HG02973 (cell line): Measurements from ENCODE around the gene KRT86.
"Not testable (repeated sequence)": the region's sequence is repeated elsewhere in the genome, so short reads cannot be mapped to it uniquely, and the experiment has no call there.

Experiments used
- ATAC-seq: cut with Tn5 transposase; IDR thresholded peaks from one replicate; pipeline ENCODE4 v1.9.1; 2021; ENCODE audit warnings: moderate library complexity; ENCODE audit not compliant: unreplicated experiment

The KRT86 gene

DNA sequence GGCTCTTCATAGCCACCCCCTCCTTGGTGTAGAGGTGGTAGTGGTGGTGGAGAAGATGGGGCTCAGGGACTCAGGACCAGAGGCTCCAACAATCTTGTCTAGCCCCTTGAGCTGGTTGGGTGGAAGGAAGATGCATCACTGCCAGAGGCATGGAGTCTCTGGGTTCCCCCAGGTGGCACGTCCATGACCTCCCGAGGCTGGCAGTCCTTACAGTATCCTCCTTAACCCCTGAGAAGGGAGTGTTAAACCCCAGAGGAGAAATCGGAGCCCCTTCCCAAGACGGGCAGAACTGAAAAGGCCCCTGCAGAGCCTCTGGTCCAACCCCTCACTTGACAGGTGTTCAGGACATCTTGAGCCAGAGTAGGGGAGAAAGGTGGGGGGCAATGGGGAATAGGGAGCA, 37.6 kb downstream of the KRT86 start:
- ATAC-seq: no peak

DNA sequence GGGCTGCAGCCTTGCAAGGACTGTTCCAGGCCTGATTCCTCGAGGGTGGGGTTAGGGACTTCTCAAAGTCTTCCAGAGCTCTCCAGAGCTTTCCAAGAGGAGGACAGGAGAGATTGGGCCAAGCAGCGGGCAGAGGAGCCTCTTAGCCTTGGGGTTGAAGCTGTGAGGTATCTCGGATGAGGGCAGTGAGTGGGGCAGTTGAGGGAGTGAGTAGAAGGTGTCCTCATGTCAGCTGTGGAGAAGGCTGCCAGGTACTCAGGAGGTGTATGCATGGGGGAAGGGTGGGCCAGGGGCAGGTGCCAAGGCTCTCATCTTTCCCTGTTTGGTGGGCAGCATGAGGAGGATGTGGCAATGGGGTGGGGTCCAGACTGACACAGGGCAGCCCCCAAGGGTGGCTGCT, 39.0 kb downstream of the KRT86 start:
- ATAC-seq: no peak

DNA sequence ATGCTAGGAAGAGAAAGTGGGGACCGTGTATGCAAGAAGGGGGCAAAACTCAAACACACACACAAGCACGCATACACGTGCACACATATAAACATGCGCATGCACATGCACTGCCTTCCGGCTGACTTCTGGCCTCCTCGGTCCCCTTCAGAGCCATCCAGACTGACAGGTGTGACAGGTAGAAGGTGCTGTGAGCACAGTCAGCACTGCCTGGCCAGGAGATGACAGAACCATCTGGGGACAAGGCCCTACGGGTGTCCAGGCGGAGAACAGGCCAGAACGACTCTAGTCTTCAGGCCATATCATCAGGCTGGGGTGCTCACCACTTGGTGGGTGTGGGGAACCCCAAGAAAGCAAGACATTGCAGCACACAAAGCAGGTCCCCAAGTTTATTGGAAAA, 39.5 kb downstream of the KRT86 start:
- no peak for ATAC-seq

DNA sequence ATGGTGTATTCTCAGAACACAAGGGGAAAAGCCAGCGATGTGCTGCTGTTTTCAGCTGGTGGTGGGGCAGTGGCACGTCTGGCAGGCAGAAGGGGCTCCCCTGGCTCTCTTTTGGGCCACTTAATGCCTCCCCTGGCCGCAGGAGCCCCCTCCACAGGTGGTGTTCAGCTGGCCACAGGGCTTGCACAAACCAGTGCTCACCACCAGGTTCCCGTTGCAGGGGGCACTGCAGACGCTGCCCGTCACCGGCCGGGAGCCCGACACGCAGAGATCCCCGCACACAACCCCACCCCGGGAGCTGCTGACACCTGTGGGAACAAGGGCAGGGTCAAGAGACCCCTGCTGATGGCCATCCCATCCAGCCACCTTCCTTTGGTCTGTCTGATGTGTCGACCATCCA, 40.1 kb downstream of the KRT86 start:
- no peak for ATAC-seq

DNA sequence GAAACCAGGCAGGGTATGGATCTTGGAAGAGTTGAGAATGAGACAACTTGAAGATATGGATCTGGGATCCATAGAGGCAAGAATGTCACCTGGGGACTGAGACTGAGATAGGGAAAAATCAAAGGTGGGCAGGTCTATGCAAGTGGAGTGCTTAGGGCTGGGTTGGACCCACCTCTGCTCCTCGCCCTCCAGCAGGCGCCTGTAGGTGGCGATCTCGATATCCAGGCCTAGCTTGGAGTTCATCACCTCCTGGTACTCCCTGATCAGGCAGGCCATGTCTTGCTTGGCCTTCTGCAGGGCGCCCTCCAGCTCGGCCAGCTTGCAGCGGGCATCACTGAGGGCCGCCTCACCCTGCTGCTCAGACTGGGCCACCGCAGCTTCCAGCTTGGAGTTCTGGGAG, 41.3 kb downstream of the KRT86 start:
- not testable (repeated sequence) for ATAC-seq

DNA sequence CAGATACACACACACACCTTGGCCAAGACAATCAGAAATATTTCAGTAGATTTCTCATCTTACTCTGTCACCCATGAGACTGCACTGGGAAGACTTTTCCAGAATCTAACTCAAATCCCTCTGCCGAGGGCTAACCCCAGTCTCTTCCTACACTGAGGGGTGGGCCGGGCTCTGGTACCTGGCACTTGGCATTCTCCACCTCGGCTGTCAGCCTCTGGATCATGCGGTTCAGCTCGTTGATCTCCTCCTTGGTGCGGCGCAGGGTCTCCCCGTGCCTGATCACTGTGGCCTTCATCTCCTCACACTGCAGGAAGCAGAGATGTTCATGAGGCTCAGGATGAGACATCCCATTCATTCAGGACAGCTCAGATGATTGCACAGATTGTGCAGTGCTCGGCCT, 41.8 kb downstream of the KRT86 start:
- no peak for ATAC-seq

DNA sequence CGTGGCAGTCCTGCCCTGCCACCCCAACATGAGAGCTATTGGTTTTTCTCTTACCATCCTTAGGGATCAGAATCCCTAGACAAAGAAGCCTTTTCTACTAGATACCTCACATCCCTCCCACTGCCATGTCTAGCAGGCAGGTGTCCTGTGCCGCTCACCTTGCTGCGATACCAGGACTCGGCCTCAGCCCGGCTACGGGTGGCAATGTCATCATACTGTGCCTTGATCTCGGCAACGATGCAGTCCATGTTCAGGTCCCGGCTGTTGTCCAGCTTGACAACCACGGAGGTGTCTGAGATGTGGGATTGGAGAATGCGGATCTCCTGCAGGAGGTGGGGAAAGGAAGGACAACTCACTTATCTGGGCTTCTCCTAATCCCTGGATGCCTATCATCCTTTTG, 42.3 kb downstream of the KRT86 start:
- no peak for ATAC-seq

DNA sequence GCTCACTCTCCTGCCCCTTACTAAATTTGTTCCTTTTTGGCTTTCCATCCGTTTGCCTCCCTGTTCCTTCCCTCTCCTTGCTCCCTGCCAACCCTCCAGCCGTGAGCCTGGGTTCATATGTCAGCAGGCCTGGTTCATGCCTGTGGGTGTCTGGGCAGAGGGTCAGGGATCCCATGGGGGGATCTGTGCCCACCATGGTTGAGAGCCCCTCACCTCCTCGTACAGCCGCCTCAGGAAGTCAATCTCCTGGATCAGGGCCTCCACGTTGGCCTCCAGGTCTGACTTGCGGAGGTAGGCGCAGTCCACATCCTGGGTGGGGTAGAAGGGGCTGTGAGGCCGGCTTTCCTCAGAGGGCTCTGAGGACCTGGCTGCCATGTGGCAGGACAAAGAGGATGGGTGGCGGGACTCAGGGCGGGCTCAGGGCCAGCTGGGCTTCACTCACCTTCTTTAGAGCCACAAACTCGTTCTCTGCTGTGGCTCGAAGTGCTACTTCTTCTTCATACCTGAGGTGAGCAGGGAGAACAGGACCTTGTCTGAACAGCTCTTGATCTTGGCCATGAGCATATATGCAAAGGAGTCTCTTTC, 43.1 kb downstream of the KRT86 start:
- no peak for ATAC-seq

DNA sequence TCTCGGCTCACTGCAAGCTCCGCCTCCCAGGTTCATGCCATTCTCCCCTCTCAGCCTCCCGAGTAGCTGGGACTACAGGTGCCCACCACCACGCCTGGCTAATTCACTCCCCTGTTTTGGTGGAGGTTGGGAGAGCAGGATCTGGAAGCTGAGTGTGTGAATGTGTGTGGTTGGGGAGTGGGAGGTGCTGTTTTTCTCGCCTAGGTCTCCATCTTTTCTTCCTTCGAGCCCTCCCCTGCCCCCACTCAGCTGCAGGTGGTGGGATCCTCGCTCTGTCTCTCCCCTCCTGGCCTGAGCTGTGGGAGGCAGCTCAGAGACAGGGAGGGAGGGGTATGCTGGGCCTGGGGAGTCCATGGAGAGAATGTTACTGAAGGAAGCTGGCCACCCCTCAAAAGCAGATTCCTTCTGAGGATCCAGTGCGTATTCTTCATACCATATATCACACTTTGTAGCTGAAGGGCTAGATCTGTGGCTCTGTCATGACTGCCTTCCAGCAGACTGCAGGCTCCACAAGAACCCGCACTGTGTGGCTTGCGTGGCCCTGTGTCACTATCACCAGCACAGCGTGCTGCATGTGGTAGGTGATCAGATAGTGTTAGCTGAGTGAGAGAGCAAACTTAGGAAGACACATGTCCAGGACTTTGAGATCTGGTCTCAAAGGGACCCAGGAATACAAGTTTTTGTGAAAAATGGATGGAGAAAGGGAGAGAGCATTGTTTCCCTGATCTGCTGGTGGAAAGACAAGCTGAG, 44.0 kb downstream of the KRT86 start:
- ATAC-seq: no peak

DNA sequence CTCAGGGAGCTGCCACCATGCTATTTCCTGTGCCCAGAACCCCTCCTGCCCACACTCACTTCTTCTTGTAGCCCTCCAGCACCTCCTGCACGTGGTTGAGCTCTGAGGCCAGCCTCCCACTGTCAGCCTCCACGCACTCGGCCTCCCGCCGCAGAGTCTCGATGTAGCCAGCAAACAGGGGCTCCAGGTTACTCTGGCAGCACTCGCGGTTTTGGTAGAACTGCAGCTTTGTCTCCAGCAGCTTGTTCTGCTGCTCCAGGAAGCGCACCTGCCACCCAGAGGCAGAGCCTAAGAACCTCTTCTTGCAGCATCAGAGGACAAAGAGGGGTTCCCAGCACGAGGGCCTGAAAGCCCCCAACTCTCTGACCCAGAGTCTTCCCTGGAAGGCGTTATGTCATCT, 44.7 kb downstream of the KRT86 start:
- no peak for ATAC-seq

DNA sequence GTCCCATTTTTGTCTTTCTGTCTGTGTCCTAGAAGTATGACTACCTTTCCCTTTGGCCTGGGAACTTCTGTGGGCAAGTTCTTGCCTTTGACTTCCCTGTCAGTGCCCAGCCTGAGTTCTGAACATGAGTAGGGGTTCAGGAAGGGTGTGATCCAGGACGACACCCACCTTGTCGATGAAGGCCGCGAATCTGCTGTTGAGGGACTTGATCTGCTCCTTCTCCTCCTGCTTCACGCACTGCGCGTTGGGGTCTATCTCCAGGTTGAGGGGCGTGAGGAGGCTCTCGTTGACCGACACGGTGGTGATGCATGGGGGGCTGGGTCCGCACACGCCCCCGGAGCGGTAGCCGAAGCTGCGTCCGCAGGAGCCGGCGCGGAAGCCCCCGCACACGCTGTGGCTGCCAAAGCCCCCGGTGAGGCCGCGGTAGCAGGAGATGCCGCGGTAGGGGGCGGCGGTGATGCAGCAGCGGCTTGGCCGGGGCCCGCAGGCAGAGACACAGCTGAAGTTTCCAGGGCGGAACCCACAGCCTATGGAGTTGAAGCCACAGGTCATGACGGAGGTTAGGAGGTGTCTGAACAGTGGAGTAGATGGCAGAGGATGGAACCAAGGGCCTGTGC, 46.4 kb downstream of the KRT86 start, which contains the start of gene KRT83:
KRT83 (minus strand) TSS at position 615 of the 617 bp plus-strand sequence; CDS start at position 552, 63 bp downstream.
- ATAC-seq: no peak

DNA sequence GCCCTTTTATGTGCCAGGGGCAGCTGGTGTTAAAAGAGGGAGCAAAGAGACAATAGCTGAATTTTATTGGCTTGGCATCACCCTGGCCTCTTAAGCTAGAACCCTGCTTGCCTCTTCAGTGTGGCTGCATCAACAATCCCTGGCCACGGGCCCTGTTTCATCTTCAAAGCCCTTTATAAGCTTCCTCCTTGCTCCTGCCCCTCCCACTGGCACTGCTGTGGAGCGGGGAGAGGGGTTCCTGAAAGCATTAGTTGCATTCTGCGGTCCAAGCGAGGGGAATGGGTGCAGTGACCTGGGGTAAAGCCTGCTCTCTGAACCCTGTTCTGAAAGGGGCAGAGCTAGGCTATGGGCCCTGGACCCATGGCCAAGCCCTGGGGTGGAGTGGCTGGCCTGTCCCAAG, 47.0 kb downstream of the KRT86 start:
- no peak for ATAC-seq

DNA sequence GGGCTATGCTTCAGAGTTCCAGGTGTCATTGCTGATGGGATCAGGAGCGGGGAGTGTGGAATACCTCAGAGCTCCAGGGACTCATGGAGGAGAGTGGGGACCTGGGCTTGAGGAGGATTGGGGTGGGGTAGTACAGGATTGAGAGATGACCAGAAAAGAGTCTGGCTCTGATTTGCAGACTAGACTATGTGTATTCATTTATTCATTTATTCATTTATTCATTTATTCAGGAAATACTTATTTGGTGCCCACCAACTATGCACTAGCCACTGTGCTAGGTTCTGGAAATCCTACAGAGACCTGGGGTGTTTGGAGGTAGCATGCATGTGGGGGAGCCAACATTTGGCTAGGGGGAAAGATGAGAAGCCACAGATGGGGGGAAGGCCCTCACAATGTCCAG, 47.6 kb downstream of the KRT86 start:
- ATAC-seq: no peak

DNA sequence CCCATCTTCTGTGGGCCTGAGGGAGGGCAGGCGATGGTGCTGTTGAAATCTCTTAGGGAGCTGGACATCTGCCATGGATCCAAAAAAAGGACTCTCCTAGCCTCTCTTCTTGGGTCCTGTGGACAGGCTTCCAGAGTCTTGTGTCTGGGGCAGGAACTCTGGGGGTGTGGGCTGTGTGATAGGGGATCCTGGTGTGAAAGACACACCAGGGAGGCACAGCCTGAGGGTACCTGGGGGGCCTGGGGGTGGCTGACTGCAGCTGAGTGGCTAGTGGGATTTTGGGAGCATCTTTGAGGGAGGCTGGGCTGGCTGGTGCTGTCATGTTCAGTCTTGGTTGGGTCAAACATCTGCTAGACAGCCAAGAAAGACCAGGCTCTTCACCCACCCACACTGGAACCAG, 48.6 kb downstream of the KRT86 start:
- no peak for ATAC-seq

DNA sequence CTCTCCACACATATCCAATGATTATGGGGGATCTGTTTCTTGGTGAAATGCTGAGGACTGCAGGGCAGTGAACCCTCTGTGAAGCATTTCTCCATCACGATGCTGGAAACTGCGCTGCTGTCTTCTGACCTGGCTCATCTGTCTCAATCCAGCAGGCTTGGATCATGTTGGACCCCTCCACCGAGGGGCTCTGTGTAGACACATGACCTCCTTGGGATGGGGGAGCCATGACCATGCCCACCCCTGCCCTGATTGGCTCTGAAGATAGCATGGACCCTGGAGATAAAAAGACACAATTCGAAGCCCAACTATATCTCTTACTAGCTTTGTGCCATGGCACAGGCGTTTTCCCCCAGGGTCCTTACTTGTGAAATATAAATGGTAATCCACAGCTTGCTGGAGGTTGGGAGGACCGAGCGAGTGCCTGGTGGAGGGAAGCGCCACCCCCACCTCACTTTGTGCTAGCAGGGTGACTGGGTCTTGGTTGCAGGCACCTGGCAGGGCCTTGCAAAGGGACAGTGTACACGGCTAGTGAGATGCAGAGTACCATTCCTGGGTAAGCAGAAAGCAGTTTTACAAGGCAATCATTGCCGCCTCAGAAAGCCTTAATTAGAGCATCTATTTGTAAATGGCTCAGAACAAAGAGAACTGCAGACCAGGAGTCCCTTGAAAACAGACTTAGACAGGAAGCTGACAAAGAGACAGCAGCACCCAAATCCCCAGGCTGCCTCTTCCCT, 49.1 kb downstream of the KRT86 start:
- no peak for ATAC-seq

DNA sequence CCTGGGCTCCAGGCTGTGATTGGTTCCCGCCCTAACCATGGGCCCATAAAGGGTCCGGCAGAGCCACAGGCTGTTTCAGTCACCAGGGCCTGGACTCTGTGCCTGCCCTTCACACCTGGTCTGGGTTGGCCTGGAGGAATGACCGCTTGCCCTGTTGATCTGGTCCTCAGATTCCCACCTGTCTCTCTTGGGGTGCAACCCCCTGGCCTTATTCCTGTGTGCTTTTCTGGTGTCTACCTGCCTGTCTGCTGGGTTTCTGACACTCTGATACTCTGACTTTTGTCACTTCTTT, 49.7 kb downstream of the KRT86 start:
- ATAC-seq: no peak

DNA sequence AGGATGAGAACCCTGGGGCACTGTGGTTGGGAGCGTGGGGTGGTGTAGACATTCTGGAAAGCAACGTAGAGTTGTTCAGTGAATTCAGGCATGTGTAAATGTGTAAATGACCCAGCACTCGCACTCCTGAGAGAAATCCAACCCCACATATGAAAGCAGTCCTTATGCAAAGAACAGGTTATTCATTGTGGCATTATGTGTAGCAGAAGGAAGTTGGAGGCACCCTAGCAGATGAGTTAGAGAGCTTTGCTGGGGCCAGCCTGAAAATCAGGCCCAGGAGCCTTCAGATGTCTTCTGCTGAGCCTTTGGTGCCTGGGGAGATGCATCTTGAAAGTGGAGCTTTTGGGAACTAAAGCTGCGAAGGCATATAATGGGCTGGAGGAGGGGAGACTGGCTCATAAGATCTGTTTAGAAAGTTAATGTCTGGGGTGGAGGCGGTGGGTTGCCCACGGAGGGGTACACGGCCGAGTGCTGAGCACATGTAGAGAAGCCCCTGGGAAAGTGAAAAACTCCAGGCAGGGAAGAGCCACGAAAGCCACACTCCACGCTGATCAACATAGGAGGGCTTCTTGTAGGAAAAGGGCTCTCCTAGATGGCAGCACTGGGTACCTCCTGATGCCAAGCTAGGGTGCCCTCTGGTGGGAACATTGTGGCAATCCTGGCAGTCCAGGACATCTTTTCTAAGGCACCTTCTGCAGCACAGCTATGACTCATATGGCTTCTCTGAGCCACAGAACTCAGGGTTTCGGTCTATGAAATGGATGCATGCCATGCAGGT, 52.8 kb downstream of the KRT86 start:
- peak; percentile 83 for ATAC-seq

DNA sequence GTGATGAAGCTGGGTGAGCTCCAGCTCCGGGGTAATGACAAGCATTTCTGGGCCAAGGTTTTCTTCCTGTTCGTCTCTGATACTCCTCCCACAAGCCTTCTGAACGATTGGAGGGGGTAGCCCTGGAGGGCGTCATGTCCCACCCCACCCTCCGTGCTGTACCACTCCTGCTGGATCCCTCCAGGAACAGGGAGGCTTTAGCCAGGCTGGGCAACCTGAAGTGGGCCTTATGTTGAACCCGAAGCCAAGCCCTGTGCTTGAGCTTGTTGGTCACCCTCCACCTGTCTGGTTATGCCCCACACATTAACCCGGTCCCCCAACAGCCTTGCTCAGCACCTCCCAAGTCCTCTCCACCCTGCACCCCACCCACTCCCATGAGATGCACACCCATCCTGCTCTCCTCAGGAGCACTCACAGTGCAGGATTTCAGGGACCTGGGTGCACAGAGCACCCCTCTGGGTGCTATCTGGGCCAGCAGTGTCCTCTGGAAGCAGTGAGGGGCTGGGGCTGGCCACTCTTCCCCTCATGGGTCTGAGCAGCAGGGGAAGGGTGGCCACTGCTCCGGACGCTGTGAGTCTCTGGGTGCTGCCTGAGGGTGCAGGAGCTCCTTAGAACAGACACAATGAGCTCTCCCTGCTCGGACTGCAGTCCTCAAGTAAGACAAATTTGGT, 53.5 kb downstream of the KRT86 start:
- ATAC-seq: no peak

DNA sequence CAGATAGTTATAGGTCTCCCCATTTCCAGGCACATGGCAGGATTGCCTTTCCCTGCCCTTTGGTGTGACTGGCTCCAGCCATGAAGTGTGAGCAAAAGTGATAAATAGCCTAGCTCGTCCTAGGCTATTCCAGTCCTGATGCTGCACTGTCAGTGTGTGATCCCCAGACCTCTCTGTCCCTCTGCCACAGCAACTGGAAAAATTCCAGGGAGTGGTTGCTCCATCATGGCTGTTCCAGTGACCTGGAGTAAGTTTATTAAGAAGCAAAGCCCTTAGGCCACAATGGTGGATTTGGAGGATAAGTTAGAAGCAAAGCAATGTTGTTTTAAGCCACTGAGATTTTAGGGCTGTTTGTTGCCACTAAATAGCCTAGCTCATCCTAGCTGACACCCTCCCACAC, 56.6 kb downstream of the KRT86 start:
- no peak for ATAC-seq

DNA sequence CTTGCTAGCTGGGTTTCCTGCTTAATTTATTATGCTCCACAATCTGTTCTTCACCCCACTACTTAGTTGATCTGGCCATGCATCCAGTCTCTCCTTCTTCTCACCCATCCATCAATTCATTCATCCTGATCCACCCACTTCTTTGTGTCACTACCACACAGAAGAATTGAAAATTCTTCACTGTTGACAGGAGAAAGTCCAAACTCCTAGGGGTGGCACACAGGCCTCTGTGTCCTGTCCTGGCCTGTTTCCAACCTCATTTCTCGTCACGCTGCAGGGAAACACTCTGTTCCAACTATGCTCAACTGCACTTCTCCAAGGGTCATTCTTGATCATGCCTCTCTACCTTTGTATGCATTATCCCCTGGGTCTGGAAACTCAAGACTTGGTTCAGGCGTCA, 57.4 kb downstream of the KRT86 start:
- ATAC-seq: no peak

DNA sequence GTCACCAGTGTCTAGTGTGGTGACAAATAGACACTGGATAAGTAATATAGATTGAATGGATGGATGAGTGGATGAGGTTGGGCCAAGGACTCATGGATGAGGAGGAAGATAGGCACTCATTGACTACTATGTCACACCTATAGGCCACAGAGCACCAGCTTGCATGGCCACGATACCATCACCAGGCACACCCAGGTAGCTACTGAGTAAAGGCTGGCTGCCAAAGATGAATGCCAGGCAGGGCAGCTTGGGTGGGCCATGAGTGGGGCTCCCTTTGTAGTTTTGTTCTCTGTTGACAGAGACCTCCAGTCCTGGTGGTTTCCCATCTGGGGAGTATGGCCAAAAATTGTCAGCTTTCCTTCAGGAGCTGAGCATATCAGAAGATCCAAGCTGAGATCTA, 57.9 kb downstream of the KRT86 start:
- ATAC-seq: no peak
